Daoy (cell line): Measurements from ENCODE around the gene DGKH. TPM values are rescaled to one million over a fixed set of nuclear protein-coding genes. Genes with fewer than 3 reads are reported as not detected.
"Not testable (repeated sequence)": the region's sequence is repeated elsewhere in the genome, so short reads cannot be mapped to it uniquely, and the experiment has no call there.

Experiments
- DNase-seq: peaks from one replicate; pipeline ENCODE4 v3.0.0-alpha.2; 2015; ENCODE audit warnings: low read depth
- total RNA-seq: library from RNA; depleted of rRNA; stranded (reverse); fragments of >200 nt; shearing (Covaris generic); gene quantifications from 2 replicates; pipeline ENCODE4 v1.2.3, GENCODE V29; 2014

DGKH gene
- total RNA-seq, 1 experiment from 2014 or later = 4.3 TPM

- peak; percentile 67 for DNase-seq
Observed at GRCh38 chr13:42041011-42041683, 7.3 kb upstream of the DGKH start.

GRCh38 chr13:42041684-42042035 lies 6.8 kb upstream of the DGKH start:
- peak; percentile 52 for DNase-seq

- DNase-seq = no peak
Observed at GRCh38 chr13:42043676-42044075, 4.8 kb upstream of the DGKH start.

- DNase-seq = no peak
Observed at GRCh38 chr13:42046448-42046847, 2.0 kb upstream of the DGKH start.

- DNase-seq = peak; percentile 62
Observed at GRCh38 chr13:42047561-42048341, 697 bp upstream of the DGKH start.

GRCh38 chr13:42048684-42049453 lies 421 bp downstream of the DGKH start:
- peak; percentile 77 for DNase-seq

- no peak for DNase-seq
Observed at GRCh38 chr13:42049454-42049813, 986 bp downstream of the DGKH start.

- no peak for DNase-seq
Observed at GRCh38 chr13:42054798-42055499, 6.5 kb downstream of the DGKH start.

- DNase-seq = no peak
Observed at GRCh38 chr13:42055500-42056085, 7.1 kb downstream of the DGKH start.

- DNase-seq = no peak
Observed at GRCh38 chr13:42056146-42056545, 7.7 kb downstream of the DGKH start.

GRCh38 chr13:42056583-42056982 lies 8.1 kb downstream of the DGKH start:
- no peak for DNase-seq

GRCh38 chr13:42057918-42058530 lies 9.6 kb downstream of the DGKH start:
- no peak for DNase-seq

GRCh38 chr13:42061943-42062342 lies 13.5 kb downstream of the DGKH start:
- DNase-seq = no peak

GRCh38 chr13:42063105-42063504 lies 14.7 kb downstream of the DGKH start:
- no peak for DNase-seq

- peak; percentile 76 for DNase-seq
Observed at GRCh38 chr13:42064259-42064658, 15.8 kb downstream of the DGKH start.

GRCh38 chr13:42064966-42065365 lies 16.5 kb downstream of the DGKH start:
- DNase-seq = no peak

GRCh38 chr13:42065414-42065813 lies 17.0 kb downstream of the DGKH start:
- no peak for DNase-seq

GRCh38 chr13:42066542-42066941 lies 18.1 kb downstream of the DGKH start:
- DNase-seq = no peak

- no peak for DNase-seq
Observed at GRCh38 chr13:42068886-42069285, 20.4 kb downstream of the DGKH start.

GRCh38 chr13:42070599-42070998 lies 22.2 kb downstream of the DGKH start:
- DNase-seq = not testable (repeated sequence)

- not testable (repeated sequence) for DNase-seq
Observed at GRCh38 chr13:42071179-42071578, 22.7 kb downstream of the DGKH start.
